ENCODE data around the gene COL4A2.

DNA sequence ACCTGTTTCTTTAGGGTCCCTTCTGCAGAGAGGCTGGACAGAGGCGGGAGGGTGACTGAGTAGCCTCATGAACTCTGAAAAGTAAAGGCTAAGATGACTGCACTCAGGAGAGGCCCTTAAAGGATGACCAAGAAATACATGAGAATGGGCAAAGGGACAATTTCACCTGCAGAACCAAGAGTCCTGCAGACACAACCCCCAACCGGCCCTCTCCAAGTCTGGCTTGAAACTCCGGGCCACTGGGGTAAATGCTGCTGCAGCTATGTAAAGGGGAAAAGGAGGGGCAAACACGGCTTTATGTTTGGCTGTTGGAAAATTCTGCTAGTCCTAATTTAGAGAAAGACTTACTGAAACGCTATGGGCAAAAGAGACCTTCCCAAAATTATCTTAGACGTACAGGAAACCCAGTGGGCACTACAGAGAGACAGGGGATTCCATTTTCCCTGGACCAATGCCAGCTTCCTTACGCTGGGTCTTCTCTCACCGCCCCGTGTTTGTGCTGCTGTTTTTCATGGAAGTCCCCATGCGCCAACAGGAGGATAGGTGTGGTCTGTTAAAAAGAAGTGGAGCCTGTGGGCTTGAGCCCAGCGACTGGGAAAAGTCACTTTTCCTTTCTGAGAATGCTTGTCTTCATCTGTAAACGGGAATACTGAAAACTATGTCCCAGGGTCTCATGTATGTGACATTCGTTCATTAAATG, 10.6 kb downstream of the COL4A2 start:
- TF ChIP-seq, protein P1, sequence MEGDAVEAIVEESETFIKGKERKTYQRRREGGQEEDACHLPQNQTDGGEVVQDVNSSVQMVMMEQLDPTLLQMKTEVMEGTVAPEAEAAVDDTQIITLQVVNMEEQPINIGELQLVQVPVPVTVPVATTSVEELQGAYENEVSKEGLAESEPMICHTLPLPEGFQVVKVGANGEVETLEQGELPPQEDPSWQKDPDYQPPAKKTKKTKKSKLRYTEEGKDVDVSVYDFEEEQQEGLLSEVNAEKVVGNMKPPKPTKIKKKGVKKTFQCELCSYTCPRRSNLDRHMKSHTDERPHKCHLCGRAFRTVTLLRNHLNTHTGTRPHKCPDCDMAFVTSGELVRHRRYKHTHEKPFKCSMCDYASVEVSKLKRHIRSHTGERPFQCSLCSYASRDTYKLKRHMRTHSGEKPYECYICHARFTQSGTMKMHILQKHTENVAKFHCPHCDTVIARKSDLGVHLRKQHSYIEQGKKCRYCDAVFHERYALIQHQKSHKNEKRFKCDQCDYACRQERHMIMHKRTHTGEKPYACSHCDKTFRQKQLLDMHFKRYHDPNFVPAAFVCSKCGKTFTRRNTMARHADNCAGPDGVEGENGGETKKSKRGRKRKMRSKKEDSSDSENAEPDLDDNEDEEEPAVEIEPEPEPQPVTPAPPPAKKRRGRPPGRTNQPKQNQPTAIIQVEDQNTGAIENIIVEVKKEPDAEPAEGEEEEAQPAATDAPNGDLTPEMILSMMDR (IDR thresholded peaks at IDR 0.05): no peak
- TF ChIP-seq POLR2A (IDR thresholded peaks at IDR 0.05): no peak
